WTC11 (cell line): ENCODE results near the gene SMIM10L2A. TPM values are rescaled to one million over a fixed set of nuclear protein-coding genes. Genes with fewer than 3 reads are reported as not detected.

Experiments used
- ATAC-seq: fragments of 200-7000 bp; cut with Tn5 transposase; 2 replicates; pipeline ENCODE4 v1.10.0; 2021; ENCODE audit warnings: mild to moderate bottlenecking, moderate library complexity
- CTCF ChIA-PET: fragments of 300-600 bp; sonication (Branson Sonifier 250); formaldehyde crosslinking; loops from one replicate; lab custom pipeline; 2021; ENCODE audit warnings: antibody characterized with exemption; lab: Charles Lee
- POLR2A ChIA-PET: fragments of 350-600 bp; sonication (Branson Sonifier 250); formaldehyde crosslinking; loops from one replicate; lab custom pipeline; 2021; ENCODE audit warnings: antibody characterized with exemption; lab: Charles Lee
- DNase-seq: peaks from one replicate; pipeline ENCODE4 v3.0.0; 2021; ENCODE audit warnings: low spot score
- H3K27ac Mint-ChIP-seq: 2 replicates; pipeline ENCODE4 v1.8.0; 2021; ENCODE audit warnings: mixed read lengths
- H3K27me3 Mint-ChIP-seq: 2 replicates; pipeline ENCODE4 v1.8.0; 2021; ENCODE audit warnings: low read depth, mild to moderate bottlenecking, moderate library complexity, mixed read lengths
- H3K36me3 Mint-ChIP-seq: 2 replicates; pipeline ENCODE4 v1.8.0; 2021; ENCODE audit warnings: mixed read lengths
- H3K4me1 Mint-ChIP-seq: 2 replicates; pipeline ENCODE4 v1.8.0; 2022; ENCODE audit warnings: mixed read lengths
- H3K4me3 Mint-ChIP-seq: 2 replicates; pipeline ENCODE4 v1.8.0; 2021; ENCODE audit warnings: mild to moderate bottlenecking, moderate library complexity, mixed read lengths
- H3K9me3 Mint-ChIP-seq: 2 replicates; pipeline ENCODE4 v1.8.0; 2021; ENCODE audit warnings: mixed read lengths
- ERG ChIP-seq: fragments of 250-450 bp; sonication (Bioruptor Pico); IDR thresholded peaks from 2 replicates; pipeline ENCODE4 v1.8.0; 2021; ENCODE audit warnings: mild to moderate bottlenecking
- FOXK1 ChIP-seq: sonication (generic); formaldehyde crosslinking; IDR thresholded peaks from 2 replicates; pipeline ENCODE4 v1.8.0; 2022; ENCODE audit warnings: mild to moderate bottlenecking, moderate library complexity, missing genetic modification reagents
- FOXP1 ChIP-seq: sonication (generic); formaldehyde crosslinking; IDR thresholded peaks from 2 replicates; pipeline ENCODE4 v1.8.0; 2022; ENCODE audit warnings: missing genetic modification reagents, mild to moderate bottlenecking, moderate library complexity, borderline replicate concordance
- FOXP4 ChIP-seq: sonication (generic); formaldehyde crosslinking; IDR thresholded peaks from 2 replicates; pipeline ENCODE4 v1.8.0; 2022; ENCODE audit warnings: mild to moderate bottlenecking, missing genetic modification reagents
- KAT7 ChIP-seq: sonication (generic); formaldehyde crosslinking; IDR thresholded peaks from 2 replicates; pipeline ENCODE4 v1.8.1; 2023; ENCODE audit warnings: missing genetic modification reagents, mild to moderate bottlenecking, borderline replicate concordance
- MXD4 ChIP-seq: fragments of 250-450 bp; sonication (Bioruptor Pico); IDR thresholded peaks from 2 replicates; pipeline ENCODE4 v1.8.0; 2021; ENCODE audit warnings: mild to moderate bottlenecking, moderate library complexity, borderline replicate concordance
- MYBL2 ChIP-seq: sonication (generic); formaldehyde crosslinking; IDR thresholded peaks from 2 replicates; pipeline ENCODE4 v1.8.1; 2023; ENCODE audit warnings: mild to moderate bottlenecking, moderate library complexity, missing genetic modification reagents
- NFE2L1 ChIP-seq: sonication (generic); formaldehyde crosslinking; IDR thresholded peaks from 2 replicates; pipeline ENCODE4 v1.8.1; 2023; ENCODE audit warnings: missing genetic modification reagents
- NR1H2 ChIP-seq: sonication (generic); formaldehyde crosslinking; IDR thresholded peaks from 2 replicates; pipeline ENCODE4 v1.9.0; 2021; ENCODE audit warnings: mild to moderate bottlenecking, moderate library complexity, missing genetic modification reagents
- NR3C1 ChIP-seq: sonication (generic); formaldehyde crosslinking; conservative IDR thresholded peaks from 2 replicates; pipeline ENCODE4 v1.8.1; 2023; ENCODE audit warnings: low read depth, mild to moderate bottlenecking, missing genetic modification reagents
- RELA ChIP-seq: sonication (generic); formaldehyde crosslinking; IDR thresholded peaks from 2 replicates; pipeline ENCODE4 v1.8.1; 2022; ENCODE audit warnings: missing genetic modification reagents, mild to moderate bottlenecking, borderline replicate concordance
- RORB ChIP-seq: fragments of 250-450 bp; sonication (Bioruptor Pico); IDR thresholded peaks from 2 replicates; pipeline ENCODE4 v1.9.0; 2021; ENCODE audit warnings: mild to moderate bottlenecking
- TP53 ChIP-seq: sonication (generic); formaldehyde crosslinking; IDR thresholded peaks from 2 replicates; pipeline ENCODE4 v1.8.1; 2023; ENCODE audit warnings: mild to moderate bottlenecking, missing genetic modification reagents
- ZBTB21 ChIP-seq: sonication (generic); formaldehyde crosslinking; IDR thresholded peaks from 2 replicates; pipeline ENCODE4 v1.8.1; 2023; ENCODE audit warnings: mild to moderate bottlenecking, missing genetic modification reagents, borderline replicate concordance
- ZNF138 ChIP-seq: sonication (generic); formaldehyde crosslinking; conservative IDR thresholded peaks from 2 replicates; pipeline ENCODE4 v1.8.1; 2022; ENCODE audit warnings: mild to moderate bottlenecking, moderate library complexity, missing genetic modification reagents
- ZNF317 ChIP-seq: sonication (generic); formaldehyde crosslinking; IDR thresholded peaks from 2 replicates; pipeline ENCODE4 v1.8.1; 2023; ENCODE audit warnings: low read depth, mild to moderate bottlenecking, moderate library complexity, missing genetic modification reagents, borderline replicate concordance
- ZNF532 ChIP-seq: fragments of 250-450 bp; sonication (Bioruptor Pico); IDR thresholded peaks from 2 replicates; pipeline ENCODE4 v1.9.0; 2021; ENCODE audit warnings: mild to moderate bottlenecking, borderline replicate concordance
- ZNF671 ChIP-seq: fragments of 250-450 bp; sonication (Bioruptor Pico); IDR thresholded peaks from 2 replicates; pipeline ENCODE4 v1.8.0; 2021; ENCODE audit warnings: mild to moderate bottlenecking
- total RNA-seq: library from RNA; stranded (reverse); gene quantifications from 3 replicates; pipeline ENCODE4 v1.2.3, GENCODE V29; 2021
- TF ChIP-seq, protein P1 (sequence below): sonication (generic); formaldehyde crosslinking; IDR thresholded peaks from 2 replicates; pipeline ENCODE4 v1.8.0; 2023; ENCODE audit warnings: missing genetic modification reagents
- TF ChIP-seq, protein P2 (sequence below): sonication (generic); formaldehyde crosslinking; conservative IDR thresholded peaks from 2 replicates; pipeline ENCODE4 v1.8.1; 2022; ENCODE audit warnings: mild to moderate bottlenecking, missing genetic modification reagents

Gene SMIM10L2A
- total RNA-seq, 1 experiment from 2014 or later = 4.7 TPM

- Mint-ChIP-seq H3K27me3 (peaks cover 8% of the 10 kb centered on the region), H3K27ac (no peak overlapping the region), H3K9me3 (peaks cover 10% of the 10 kb centered on the region), H3K4me1 (peaks cover 7% of the 10 kb centered on the region; the same call in 1 of the 2 replicates), H3K36me3 (peaks cover 9% of the 10 kb centered on the region), H3K4me3 (no peak overlapping the region)
- CTCF ChIA-PET = interaction anchor here (0.8 to 1.4 kb wide), 7 partner anchors 11 to 164 kb away, joined by 3 to 14 read pairs (median 4); partner anchors contain the start of gene SMIM10L2A
- DNase-seq (no peak), ATAC-seq (peak; percentile 41)
- POLR2A ChIA-PET = no interaction called here
- TF ChIP-seq ZNF671 (CRISPR knock-in tag) = no peak
- TF ChIP-seq FOXK1 (CRISPR knock-in tag) = no peak
- TF ChIP-seq RORB = no peak
- TF ChIP-seq NFE2L1 (CRISPR knock-in tag) = no peak
- TF ChIP-seq, protein P1, sequence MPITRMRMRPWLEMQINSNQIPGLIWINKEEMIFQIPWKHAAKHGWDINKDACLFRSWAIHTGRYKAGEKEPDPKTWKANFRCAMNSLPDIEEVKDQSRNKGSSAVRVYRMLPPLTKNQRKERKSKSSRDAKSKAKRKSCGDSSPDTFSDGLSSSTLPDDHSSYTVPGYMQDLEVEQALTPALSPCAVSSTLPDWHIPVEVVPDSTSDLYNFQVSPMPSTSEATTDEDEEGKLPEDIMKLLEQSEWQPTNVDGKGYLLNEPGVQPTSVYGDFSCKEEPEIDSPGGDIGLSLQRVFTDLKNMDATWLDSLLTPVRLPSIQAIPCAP (CRISPR knock-in tag) = no peak
- no peak for TF ChIP-seq FOXP4 (CRISPR knock-in tag)
These were observed 11.3 kb downstream of the SMIM10L2A start for GRCh38 chrX:135432881-135433521.

DNA sequence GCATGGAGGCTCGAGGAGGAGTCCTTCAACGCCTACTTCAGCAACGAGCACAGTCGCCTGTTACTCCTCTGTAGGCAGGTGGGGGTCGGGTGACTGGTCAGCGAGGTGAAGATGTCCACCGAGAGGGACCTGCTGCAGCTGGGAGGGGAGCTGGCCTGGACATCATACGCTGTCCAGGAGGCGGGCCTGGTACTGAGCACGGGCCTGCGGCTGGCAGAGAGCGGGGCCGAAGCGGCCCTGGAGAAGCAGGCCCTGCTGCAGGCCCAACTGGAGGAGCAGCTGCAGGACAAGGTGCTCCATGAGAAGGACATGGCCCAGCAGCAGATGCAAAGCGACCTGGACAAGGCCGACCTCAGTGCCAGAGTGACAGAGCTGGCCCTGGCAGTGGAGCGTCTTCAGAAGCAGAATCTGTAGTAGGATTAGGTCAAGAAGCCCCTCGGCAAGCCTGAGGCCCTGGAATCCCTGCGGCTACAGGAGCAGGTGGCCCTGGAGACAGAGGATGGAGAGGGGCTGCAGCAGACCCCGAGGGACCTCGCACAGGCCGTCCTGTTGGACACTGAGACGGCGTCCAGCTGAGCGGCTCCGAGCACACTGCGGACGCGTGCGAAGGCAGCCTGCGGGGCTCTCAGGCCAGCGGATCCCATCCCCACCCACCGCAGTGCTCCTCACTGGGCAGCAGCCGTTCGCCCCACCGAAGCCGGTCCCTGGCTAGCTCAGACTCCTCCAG, 11.9 kb downstream of the SMIM10L2A start:
- peaks cover 10% of the 10 kb centered on the region for H3K9me3 Mint-ChIP-seq
- no peak overlapping the region for H3K4me3 Mint-ChIP-seq
- DNase-seq = no peak
- ChIA-PET POLR2A (no interaction called here), CTCF (interaction anchor here (1.1 to 2.0 kb wide), 2 partner anchors 30 to 138 kb away, joined by 4 to 10 read pairs; no protein-coding TSS in a partner anchor)
- H3K36me3 Mint-ChIP-seq = peaks cover 9% of the 10 kb centered on the region
- peaks cover 8% of the 10 kb centered on the region for H3K27me3 Mint-ChIP-seq
- TF ChIP-seq MYBL2 = no peak
- TF ChIP-seq ZBTB21 (CRISPR knock-in tag) = no peak
- ATAC-seq = no peak
- H3K27ac Mint-ChIP-seq = no peak overlapping the region
- peaks cover 7% of the 10 kb centered on the region; the same call in 1 of the 2 replicates for H3K4me1 Mint-ChIP-seq

DNA sequence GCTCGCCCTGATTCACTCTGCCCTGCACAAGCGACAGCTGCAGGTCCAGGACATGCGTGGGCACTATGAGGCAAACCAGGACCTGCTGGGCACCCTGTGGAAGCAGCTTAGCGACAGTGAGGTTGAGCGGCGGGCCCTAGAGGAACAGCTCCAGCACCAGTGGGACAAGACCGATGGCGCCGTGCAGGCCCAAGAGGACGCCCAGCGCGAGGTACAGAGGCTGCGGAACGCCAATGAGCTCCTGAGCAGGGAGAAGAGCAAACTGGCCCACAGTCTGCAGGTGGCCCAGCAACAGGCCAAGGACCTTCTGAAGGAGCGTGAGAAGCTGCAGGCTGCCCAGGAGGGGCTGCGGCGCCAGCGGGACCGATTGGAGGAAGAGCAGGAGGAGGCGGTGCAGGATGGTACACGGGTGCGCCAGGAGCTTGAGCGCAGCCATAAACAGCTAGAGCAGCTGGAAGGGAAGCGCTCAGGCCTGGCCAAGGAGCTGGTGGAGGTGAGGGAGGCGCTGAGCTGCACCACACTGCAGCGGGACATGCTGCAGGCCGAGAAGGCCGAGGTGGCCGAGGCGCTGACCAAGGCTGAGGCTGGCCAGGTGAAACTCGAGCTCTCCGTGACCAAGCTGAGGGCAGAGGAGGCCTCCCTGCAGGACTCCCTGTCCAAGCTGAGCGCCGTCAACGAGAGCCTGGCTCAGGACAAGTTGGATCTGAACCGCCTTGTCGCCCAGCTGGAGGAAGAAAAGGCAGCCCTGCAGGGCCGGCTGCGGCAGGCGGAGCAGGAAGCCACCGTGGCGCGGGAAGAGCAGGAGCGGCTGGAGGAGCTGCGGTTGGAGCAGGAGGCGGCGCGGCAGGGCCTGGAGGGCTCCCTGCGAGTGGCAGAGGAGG, 12.8 kb downstream of the SMIM10L2A start:
- Mint-ChIP-seq H3K9me3 (peaks cover 10% of the 10 kb centered on the region), H3K27ac (no peak overlapping the region), H3K27me3 (peaks cover 4% of the 10 kb centered on the region), H3K36me3 (peaks cover 9% of the 10 kb centered on the region), H3K4me1 (peaks cover 7% of the 10 kb centered on the region; the same call in 1 of the 2 replicates), H3K4me3 (no peak overlapping the region)
- POLR2A ChIA-PET = no interaction called here
- DNase-seq = no peak
- CTCF ChIA-PET = interaction anchor here (0.7 to 2.0 kb wide), 2 partner anchors 30 to 44 kb away, joined by 3 to 10 read pairs; no protein-coding TSS in a partner anchor
- no peak for ATAC-seq
- TF ChIP-seq NR3C1 (CRISPR knock-in tag) = no peak
- TF ChIP-seq TP53 (CRISPR knock-in tag) = no peak
- TF ChIP-seq ZNF532 (CRISPR knock-in tag) = no peak
- TF ChIP-seq MXD4 (CRISPR knock-in tag) = no peak
- no peak for TF ChIP-seq FOXP1
- no peak for TF ChIP-seq RELA (CRISPR knock-in tag)
- TF ChIP-seq NFE2L1 (CRISPR knock-in tag) = no peak
- TF ChIP-seq, protein P2, sequence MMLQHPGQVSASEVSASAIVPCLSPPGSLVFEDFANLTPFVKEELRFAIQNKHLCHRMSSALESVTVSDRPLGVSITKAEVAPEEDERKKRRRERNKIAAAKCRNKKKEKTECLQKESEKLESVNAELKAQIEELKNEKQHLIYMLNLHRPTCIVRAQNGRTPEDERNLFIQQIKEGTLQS = no peak
- no peak for TF ChIP-seq ZNF138 (CRISPR knock-in tag)
- no peak for TF ChIP-seq KAT7 (CRISPR knock-in tag)
- TF ChIP-seq ERG = no peak
- no peak for TF ChIP-seq ZNF317
- TF ChIP-seq NR1H2 = no peak
